Central memory CD4-positive, alpha-beta T cell (primary cell): Measurements from ENCODE around the gene PCDHGB7.
"Not testable (repeated sequence)": the region's sequence is repeated elsewhere in the genome, so short reads cannot be mapped to it uniquely, and the experiment has no call there.

Source experiments
- DNase-seq: peaks from one replicate; pipeline ENCODE4 v3.0.0; 2022

Gene PCDHGB7

DNA sequence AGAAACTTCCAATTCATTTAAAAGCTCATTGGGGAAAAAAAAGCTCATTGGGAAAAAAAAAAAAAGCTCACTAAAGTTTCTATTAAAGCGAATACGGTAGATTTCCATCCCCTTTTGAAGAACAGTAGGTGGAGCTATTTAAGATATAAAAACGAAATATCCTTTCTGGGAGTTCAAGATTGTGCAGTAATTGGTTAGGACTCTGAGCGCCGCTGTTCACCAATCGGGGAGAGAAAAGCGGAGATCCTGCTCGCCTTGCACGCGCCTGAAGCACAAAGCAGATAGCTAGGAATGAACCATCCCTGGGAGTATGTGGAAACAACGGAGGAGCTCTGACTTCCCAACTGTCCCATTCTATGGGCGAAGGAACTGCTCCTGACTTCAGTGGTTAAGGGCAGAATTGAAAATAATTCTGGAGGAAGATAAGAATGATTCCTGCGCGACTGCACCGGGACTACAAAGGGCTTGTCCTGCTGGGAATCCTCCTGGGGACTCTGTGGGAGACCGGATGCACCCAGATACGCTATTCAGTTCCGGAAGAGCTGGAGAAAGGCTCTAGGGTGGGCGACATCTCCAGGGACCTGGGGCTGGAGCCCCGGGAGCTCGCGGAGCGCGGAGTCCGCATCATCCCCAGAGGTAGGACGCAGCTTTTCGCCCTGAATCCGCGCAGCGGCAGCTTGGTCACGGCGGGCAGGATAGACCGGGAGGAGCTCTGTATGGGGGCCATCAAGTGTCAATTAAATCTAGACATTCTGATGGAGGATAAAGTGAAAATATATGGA is 13.0 kb downstream of the PCDHGB7 start, which contains the start of gene PCDHGA12:
PCDHGA12 (plus strand) TSS at position 176 of the 782 bp plus-strand sequence; CDS start at position 429, 253 bp downstream.
- no peak for DNase-seq

DNA sequence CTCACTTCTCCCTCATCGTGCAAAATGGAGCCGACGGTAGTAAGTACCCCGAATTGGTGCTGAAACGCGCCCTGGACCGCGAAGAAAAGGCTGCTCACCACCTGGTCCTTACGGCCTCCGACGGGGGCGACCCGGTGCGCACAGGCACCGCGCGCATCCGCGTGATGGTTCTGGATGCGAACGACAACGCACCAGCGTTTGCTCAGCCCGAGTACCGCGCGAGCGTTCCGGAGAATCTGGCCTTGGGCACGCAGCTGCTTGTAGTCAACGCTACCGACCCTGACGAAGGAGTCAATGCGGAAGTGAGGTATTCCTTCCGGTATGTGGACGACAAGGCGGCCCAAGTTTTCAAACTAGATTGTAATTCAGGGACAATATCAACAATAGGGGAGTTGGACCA is 13.8 kb downstream of the PCDHGB7 start:
- no peak for DNase-seq

DNA sequence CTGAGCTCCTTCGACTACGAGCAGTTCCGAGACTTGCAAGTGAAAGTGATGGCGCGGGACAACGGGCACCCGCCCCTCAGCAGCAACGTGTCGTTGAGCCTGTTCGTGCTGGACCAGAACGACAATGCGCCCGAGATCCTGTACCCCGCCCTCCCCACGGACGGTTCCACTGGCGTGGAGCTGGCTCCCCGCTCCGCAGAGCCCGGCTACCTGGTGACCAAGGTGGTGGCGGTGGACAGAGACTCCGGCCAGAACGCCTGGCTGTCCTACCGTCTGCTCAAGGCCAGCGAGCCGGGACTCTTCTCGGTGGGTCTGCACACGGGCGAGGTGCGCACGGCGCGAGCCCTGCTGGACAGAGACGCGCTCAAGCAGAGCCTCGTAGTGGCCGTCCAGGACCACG is 14.8 kb downstream of the PCDHGB7 start:
- not testable (repeated sequence) for DNase-seq

DNA sequence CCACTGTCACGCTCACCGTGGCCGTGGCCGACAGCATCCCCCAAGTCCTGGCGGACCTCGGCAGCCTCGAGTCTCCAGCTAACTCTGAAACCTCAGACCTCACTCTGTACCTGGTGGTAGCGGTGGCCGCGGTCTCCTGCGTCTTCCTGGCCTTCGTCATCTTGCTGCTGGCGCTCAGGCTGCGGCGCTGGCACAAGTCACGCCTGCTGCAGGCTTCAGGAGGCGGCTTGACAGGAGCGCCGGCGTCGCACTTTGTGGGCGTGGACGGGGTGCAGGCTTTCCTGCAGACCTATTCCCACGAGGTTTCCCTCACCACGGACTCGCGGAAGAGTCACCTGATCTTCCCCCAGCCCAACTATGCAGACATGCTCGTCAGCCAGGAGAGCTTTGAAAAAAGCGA is 15.2 kb downstream of the PCDHGB7 start:
- DNase-seq: not testable (repeated sequence)

DNA sequence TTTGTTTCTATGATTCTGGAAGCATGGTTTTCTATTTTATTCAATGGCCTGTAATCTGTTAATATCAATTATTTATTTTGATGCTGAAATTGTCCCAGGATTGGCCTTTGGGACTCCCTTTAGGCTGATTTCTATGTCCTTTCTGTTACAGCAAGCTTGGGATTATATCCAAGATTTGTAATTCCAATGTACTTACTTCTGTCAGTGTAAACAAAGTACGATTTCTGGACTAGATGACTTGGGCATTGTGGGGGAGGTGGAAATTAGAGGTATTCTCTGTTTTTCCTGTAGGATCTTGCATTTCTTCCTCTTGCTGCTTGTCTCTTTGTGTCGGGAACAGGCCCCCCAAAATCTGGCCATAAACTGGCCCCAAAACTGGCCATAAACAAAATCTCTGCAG is 16.5 kb downstream of the PCDHGB7 start:
- DNase-seq: no peak

DNA sequence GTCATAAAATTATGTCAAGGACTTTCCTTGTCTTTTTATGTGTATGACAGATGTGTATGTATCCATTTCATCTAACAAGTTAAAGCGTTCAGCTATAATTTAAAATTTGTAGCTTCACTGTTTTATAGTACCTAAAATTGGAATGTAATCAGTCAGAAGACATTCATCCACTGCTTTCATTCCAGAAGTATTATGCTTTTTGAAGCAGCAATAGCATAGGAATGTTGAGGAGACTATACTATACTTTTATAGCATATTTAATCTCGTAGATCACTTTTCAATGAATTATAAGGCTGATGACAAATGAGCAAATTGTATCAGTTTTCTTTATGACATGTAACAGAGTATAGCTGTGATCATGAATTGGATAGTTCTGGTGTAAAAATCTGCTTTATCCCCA is 19.7 kb downstream of the PCDHGB7 start:
- no peak for DNase-seq

DNA sequence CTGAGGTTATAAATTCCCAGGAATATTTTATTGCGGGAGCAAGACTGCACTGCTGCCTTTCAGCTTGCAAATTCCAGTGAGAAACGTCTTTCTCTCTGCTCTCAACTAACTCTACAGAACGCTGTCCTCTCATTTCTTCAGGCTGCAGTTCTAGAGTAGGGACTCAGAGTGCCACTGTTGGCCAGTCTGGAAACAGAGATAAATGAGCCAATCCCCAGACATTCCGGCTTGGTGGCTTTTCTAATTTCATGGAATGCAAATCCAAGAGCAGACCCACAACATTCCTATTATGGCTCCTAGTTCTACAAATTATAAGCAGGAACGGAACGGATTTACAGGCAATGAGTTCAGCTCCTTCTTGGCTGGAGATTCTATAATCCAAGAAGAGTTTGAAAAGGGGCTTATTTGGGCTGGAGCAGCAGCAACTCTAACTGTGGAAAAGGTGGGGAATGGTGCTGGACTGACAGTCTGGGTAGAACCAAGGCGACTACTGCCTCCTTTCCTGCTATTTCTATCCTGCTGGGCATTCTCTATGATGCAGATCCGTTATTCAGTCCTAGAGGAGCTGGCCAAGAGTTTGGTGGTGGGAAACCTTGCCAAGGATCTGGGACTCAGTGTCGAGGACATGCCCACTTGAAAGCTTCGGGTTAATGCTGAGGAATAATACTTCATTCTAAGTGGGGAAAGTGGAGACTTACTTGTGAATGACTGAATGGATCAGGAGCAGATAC is 22.1 kb downstream of the PCDHGB7 start:
- DNase-seq: no peak

DNA sequence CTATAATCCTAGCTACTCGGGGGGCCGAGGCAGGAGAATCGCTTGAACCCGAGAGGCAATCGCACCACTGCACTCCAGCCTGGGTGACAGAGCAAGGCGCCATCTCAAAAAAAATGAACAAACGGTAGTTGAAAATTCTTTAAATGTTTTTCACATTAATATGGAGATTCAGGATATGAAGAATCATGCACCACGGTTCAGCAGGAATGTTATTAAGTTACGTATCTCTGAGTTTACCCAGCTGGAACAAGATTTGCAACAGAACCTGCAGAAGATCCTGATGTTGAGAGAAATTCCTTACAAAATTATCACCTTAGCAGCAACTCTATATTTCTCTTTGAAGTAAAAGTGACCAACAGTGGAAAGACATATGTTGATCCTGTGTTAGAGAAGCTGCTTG is 22.9 kb downstream of the PCDHGB7 start:
- no peak for DNase-seq

DNA sequence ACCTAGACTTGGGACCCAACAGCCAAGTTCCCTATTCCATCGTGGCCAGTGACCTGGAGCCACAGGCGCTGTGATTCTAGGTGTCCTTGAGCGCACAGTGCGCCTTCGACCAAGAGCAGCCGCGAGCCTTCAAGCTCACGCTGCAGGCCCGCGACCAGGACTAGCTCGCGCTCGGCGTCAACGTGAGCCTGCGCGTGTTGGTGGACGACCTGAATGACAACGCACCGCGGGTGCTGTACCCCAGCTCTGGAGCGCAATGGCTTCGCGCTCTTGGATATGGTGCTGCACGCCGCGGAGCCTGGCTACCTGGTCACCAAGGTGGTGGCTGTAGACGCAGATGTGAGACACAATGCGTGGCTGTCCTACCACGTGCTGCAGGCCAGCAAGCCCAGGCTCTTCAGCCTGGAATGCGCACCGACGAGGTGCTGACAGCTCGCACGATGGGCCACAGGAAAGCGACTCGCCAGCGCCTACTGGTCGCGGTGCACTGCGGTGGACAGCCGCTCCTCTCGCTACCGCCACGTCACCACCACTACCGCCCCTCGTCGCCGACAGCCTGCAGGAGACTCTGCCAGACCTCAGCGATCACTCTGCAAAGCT is 24.2 kb downstream of the PCDHGB7 start:
- no peak for DNase-seq

DNA sequence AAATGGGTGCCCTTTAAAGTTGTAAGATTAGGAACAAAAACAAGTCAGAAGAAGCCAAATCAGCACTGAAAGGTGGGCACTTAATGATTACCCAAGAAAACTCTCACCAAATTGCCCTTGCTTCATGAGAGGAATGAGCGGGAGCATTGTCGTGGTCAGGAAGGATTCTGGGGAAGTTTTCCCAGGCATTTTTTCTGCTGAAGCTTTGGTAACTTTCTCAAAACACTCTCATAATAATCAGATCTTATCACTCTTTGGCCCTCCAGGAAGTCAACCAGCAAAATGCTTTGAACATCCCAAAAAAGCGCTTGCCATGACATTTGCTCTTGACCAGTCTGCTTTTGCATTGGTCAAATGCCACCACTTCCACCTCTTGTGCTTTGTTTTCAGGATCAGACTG is 47.9 kb downstream of the PCDHGB7 start:
- DNase-seq: no peak
